K562 (cell line): ENCODE measurements around the gene DCLK2. TPM values are rescaled to one million over a fixed set of nuclear protein-coding genes. Genes with fewer than 3 reads are reported as not detected.
A peak's percentile ranks its signal among the peaks of the same experiment; 100 is the strongest.

Experiments
- ATAC-seq: fragments of 200-7000 bp; cut with Tn5 transposase; 3 replicates; pipeline ENCODE4 v1.9.1; 2020; ENCODE audit warnings: moderate library complexity
- BruUV-seq: library from RNA; stranded (reverse); fragments of 400-500 nt; replicated peaks from 2 replicates; lab custom pipeline; 2021; lab: Mats Ljungman, UMichigan
- CTCF ChIA-PET: fragments of 300-600 bp; formaldehyde crosslinking; extraction: SDS; loops from one replicate; lab custom pipeline; 2021; ENCODE audit warnings: low intra/inter-chr PET ratio; lab: Yijun Ruan, JAX
- POLR2A ChIA-PET: fragments of 300-600, 350-650 bp; sonication (Branson Sonifier 250); formaldehyde crosslinking; extraction: SDS; loops from one replicate; lab custom pipeline; 2021; ENCODE audit warnings: antibody characterized with exemption, inconsistent platforms; lab: Yijun Ruan, JAX
- DNase-seq, 4 experiments: peaks; one replicate each; pipeline versions ENCODE4 v3.0.0 to v3.0.0-alpha.2; 2011 to 2018; ENCODE audit warnings: low spot score in 3 of 4, mixed read lengths in 3 of 4; ENCODE audit errors: extremely low read depth in 1 of 4
- FAIRE-seq: peaks from 2 replicates; lab custom pipeline; 2011; peaks lifted over from hg19 to GRCh38; lab: Jason Lieb, UNC
- H2AFZ ChIP-seq: 2 replicates; pipeline ENCODE4 v1.6.0; 2011; ENCODE audit warnings: low read depth, low read length, control low read depth, inconsistent platforms
- H3K27ac ChIP-seq: fragments of 200-600 bp; 3 replicates; pipeline ENCODE4 v1.8.0; 2011; ENCODE audit warnings: low read depth, mild to moderate bottlenecking, control low read depth, inconsistent platforms, low read length, moderate library complexity, mixed read lengths; ENCODE audit errors: extremely low read depth
- H3K27me3 ChIP-seq, 2 experiments: fragments of 300-600 bp in 1 of 2; 2 replicates in 1 of 2; 3 replicates in 1 of 2; pipeline versions ENCODE4 v1.6.0 to v1.8.0; 2011; ENCODE audit warnings: inconsistent platforms in 2 of 2, low read length in 2 of 2, mild to moderate bottlenecking in 1 of 2, mixed read lengths in 1 of 2, moderate library complexity in 1 of 2; ENCODE audit not compliant: control insufficient read depth in 2 of 2, insufficient read depth in 2 of 2
- H3K36me3 ChIP-seq: fragments of 300-600 bp; 3 replicates; pipeline ENCODE4 v1.8.0; 2011; ENCODE audit warnings: mild to moderate bottlenecking, low read length, inconsistent platforms; ENCODE audit not compliant: control insufficient read depth, insufficient read depth
- H3K4me1 ChIP-seq, 2 experiments: fragments of 200-600 bp in 1 of 2; replicated peaks in 1 of 2; 2 replicates in 1 of 2; 3 replicates in 1 of 2; pipeline versions ENCODE4 v1.5.1 to v1.8.0; 2011; ENCODE audit warnings: inconsistent platforms in 2 of 2, low read length in 2 of 2, mild to moderate bottlenecking in 1 of 2, mixed read lengths in 1 of 2, moderate library complexity in 1 of 2; ENCODE audit not compliant: control insufficient read depth in 2 of 2, insufficient read depth in 2 of 2
- H3K4me2 ChIP-seq: 2 replicates; pipeline ENCODE4 v1.6.1; 2011; ENCODE audit warnings: low read length, control low read depth, inconsistent platforms, mixed read lengths; ENCODE audit not compliant: insufficient read depth
- H3K4me3 ChIP-seq: fragments of 200-600 bp; sonication (generic), shearing (Covaris generic); 2 replicates; pipeline ENCODE4 v1.5.1; 2016; ENCODE audit warnings: control low read depth, inconsistent platforms
- H3K79me2 ChIP-seq: fragments of 200-600 bp; 3 replicates; pipeline ENCODE4 v1.8.0; 2011; ENCODE audit warnings: low read length, inconsistent platforms; ENCODE audit not compliant: control insufficient read depth, insufficient read depth
- H3K9ac ChIP-seq, 2 experiments: 2 replicates each; pipeline versions ENCODE4 v1.6.0 to v1.6.1; 2011; ENCODE audit warnings: low read depth in 2 of 2, low read length in 2 of 2, control low read depth in 1 of 2, inconsistent platforms in 1 of 2, mild to moderate bottlenecking in 1 of 2, mixed read lengths in 1 of 2; ENCODE audit not compliant: insufficient read depth in 1 of 2
- H3K9me1 ChIP-seq: one replicate; pipeline ENCODE4 v1.6.0; 2011; ENCODE audit warnings: inconsistent platforms, mild to moderate bottlenecking, low read length, moderate library complexity; ENCODE audit not compliant: control insufficient read depth, insufficient read depth
- H3K9me3 ChIP-seq: replicated peaks from 2 replicates; pipeline ENCODE4 v1.5.1; 2011; ENCODE audit warnings: low read depth, low read length, inconsistent platforms; ENCODE audit not compliant: control insufficient read depth, insufficient read depth
- H4K20me1 ChIP-seq: replicated peaks from 2 replicates; pipeline ENCODE4 v1.6.1; 2011; ENCODE audit warnings: low read length, inconsistent platforms, mixed read lengths; ENCODE audit not compliant: control insufficient read depth, insufficient read depth
- BDP1 ChIP-seq: IDR thresholded peaks from 3 replicates; pipeline ENCODE4 v1.6.1; 2011; ENCODE audit not compliant: insufficient read length, insufficient read depth
- CTCF ChIP-seq, 3 experiments: IDR thresholded peaks in 2 of 3; conservative IDR thresholded peaks in 1 of 3; 2 replicates each; pipeline ENCODE4 v1.5.1; 2011 to 2012; ENCODE audit warnings: low read length in 3 of 3, mild to moderate bottlenecking in 3 of 3, control low read depth in 2 of 3, improper control_type of control experiment in 1 of 3, inconsistent platforms in 1 of 3, low read depth in 1 of 3, mixed read lengths in 1 of 3, moderate library complexity in 1 of 3; ENCODE audit not compliant: insufficient read depth in 2 of 3
- HMGXB4 ChIP-seq: sonication (generic); formaldehyde crosslinking; IDR thresholded peaks from 2 replicates; pipeline ENCODE4 v1.8.1; 2023; ENCODE audit warnings: mild to moderate bottlenecking, missing genetic modification reagents
- IFI16 ChIP-seq: fragments of 250-450 bp; sonication (Bioruptor Pico); IDR thresholded peaks from 2 replicates; pipeline ENCODE4 v2.1.2; 2022; ENCODE audit warnings: mild to moderate bottlenecking, inconsistent platforms
- NCOA4 ChIP-seq: fragments of 450-650 bp; IDR thresholded peaks from 2 replicates; pipeline ENCODE4 v1.6.1; 2018; ENCODE audit warnings: mild to moderate bottlenecking; ENCODE audit not compliant: partially characterized antibody
- NFRKB ChIP-seq: fragments of 450-650 bp; IDR thresholded peaks from 2 replicates; pipeline ENCODE4 v1.6.1; 2016; ENCODE audit warnings: low read depth
- NR3C1 ChIP-seq: sonication (generic); formaldehyde crosslinking; IDR thresholded peaks from 2 replicates; pipeline ENCODE4 v1.8.1; 2022; ENCODE audit warnings: missing genetic modification reagents
- SMAD2 ChIP-seq: fragments of 150-350 bp; IDR thresholded peaks from 2 replicates; pipeline ENCODE4 v1.6.1; 2014; ENCODE audit warnings: low read depth, mild to moderate bottlenecking, low read length
- SRF ChIP-seq, 2 experiments: fragments of 250-450, 450-650 bp in 1 of 2; sonication (Bioruptor Pico) in 1 of 2; sonication (generic) in 1 of 2; formaldehyde crosslinking; IDR thresholded peaks; 2 replicates each; pipeline versions ENCODE4 v1.5.0 to v1.5.1; 2020 to 2022; ENCODE audit warnings: mild to moderate bottlenecking in 1 of 2, missing genetic modification reagents in 1 of 2
- SRSF1 ChIP-seq: fragments of 200-400 bp; formaldehyde crosslinking; IDR thresholded peaks from 2 replicates; pipeline ENCODE4 v1.6.1; 2017; ENCODE audit warnings: mild to moderate bottlenecking, low read depth, low read length, moderate library complexity
- TAF1 ChIP-seq: IDR thresholded peaks from 2 replicates; pipeline ENCODE4 v1.6.1; 2011; ENCODE audit warnings: mild to moderate bottlenecking, low read length, moderate library complexity; ENCODE audit not compliant: insufficient read depth, control insufficient read depth, severe bottlenecking; ENCODE audit errors: extremely low read depth
- TARDBP ChIP-seq: fragments of 450-650 bp; IDR thresholded peaks from 2 replicates; pipeline ENCODE4 v1.6.1; 2016
- ZBED1 ChIP-seq: IDR thresholded peaks from 2 replicates; pipeline ENCODE4 v1.6.1; 2014
- ZNF124 ChIP-seq: sonication (generic); formaldehyde crosslinking; IDR thresholded peaks from 2 replicates; pipeline ENCODE4 v1.8.1; 2022; ENCODE audit warnings: missing genetic modification reagents
- ZNF146 ChIP-seq: IDR thresholded peaks from one replicate; pipeline ENCODE4 v1.6.1; 2018; ENCODE audit warnings: missing compliant biosample characterization; ENCODE audit not compliant: unreplicated experiment
- WGBS: fragments of 100-300 bp; shearing (Covaris generic); methylation state at CpG from one replicate; pipeline ENCODE4 v1.1.6; 2016; ENCODE audit warnings: low coverage, mixed read lengths; ENCODE audit not compliant: insufficient coverage; ENCODE audit errors: missing lambda C conversion rate; 5-methylcytosine and 5-hydroxymethylcytosine counted together
- in situ Hi-C: fragments of 300-500 bp; cut with MboI; formaldehyde crosslinking; loops from 4 replicates; pipeline ENCODE4 v1.15.0; 2018; ENCODE audit warnings: inconsistent platforms, mixed read lengths
- intact Hi-C: fragments of 100-400 bp; cut with micrococcal nuclease; formaldehyde crosslinking; loops from 2 replicates; pipeline ENCODE4 v1.14.2; 2022
- polyA plus RNA-seq, 8 experiments: library from polyadenylated mRNA; depleted of rRNA in 4 of 8; stranded (reverse) in 5 of 8; unstranded in 3 of 8; fragments of >200 nt; fragmentation: Nextera tagmentation in 2 of 8; fragmentation: Illumina TruSeq in 1 of 8; extraction: Ambion mirVana in 2 of 8; extraction: Trizol in 1 of 8; gene quantifications; 2 replicates each; pipeline versions ENCODE4 v1.2.1 to v1.2.3, GENCODE V29; 2011 to 2014; ENCODE audit warnings: inconsistent platforms in 1 of 8, missing spikeins in 1 of 8
- total RNA-seq, 7 experiments: library from RNA; depleted of rRNA in 6 of 7; stranded (reverse); fragments of >200 nt in 6 of 7; fragmentation: Illumina TruSeq in 2 of 7; extraction: Trizol in 2 of 7; gene quantifications; 2 replicates each; pipeline versions ENCODE4 v1.2.1 to v1.2.3, GENCODE V29; 2011 to 2021; ENCODE audit warnings: low replicate concordance in 1 of 7

DCLK2 gene
- total and polyA plus RNA-seq, 9 of the 15 experiments (the other 6 are each of a cell fraction or from before 2014, with no cell fraction given) = not detected

- no peak for TF ChIP-seq IFI16 (CRISPR knock-in tag)
- TF ChIP-seq NFRKB = no peak
- TF ChIP-seq TAF1 = no peak
- TF ChIP-seq SMAD2 = no peak
- no peak for TF ChIP-seq NCOA4
- no peak for TF ChIP-seq ZNF146 (CRISPR knock-in tag)
- TF ChIP-seq ZNF124 (CRISPR knock-in tag) = no peak
These were observed 156.0 kb downstream of the DCLK2 start (continued) for GRCh38 chr4:150234246-150234645.

- DNase-seq = no peak
- BruUV-seq = no TSS peak
- Histone ChIP-seq H3K36me3 (no peaks in the 10 kb centered on the region), H3K9me1 (no peaks in the 10 kb centered on the region), H3K4me3 (no peak overlapping the region), H3K27me3 (peaks cover 5 to 8% of the 10 kb centered on the region in 2 experiments; a peak in 3 of 5 replicates), H3K4me2 (no peak overlapping the region), H3K9me3 (no peaks in the 10 kb centered on the region), H3K9ac (no peak overlapping the region), H3K79me2 (no peaks in the 10 kb centered on the region), H2AFZ (no peak overlapping the region), H4K20me1 (no peaks in the 10 kb centered on the region), H3K4me1 (no peaks in the 10 kb centered on the region; a peak in 1 of 5 replicates), H3K27ac (no peak overlapping the region)
- ATAC-seq = 0 out of 3 replicates have a peak, but pooled peaks have one; percentile 36
- no peak for FAIRE-seq
- ChIA-PET POLR2A (no interaction called here), CTCF (interaction anchor here (0.5 kb wide), 1 partner anchor 249 kb away, joined by 6 read pairs; no protein-coding TSS in a partner anchor)
- 13% methylated on average over 5 of the region's 5 CpGs for WGBS
- intact Hi-C loops = no loop called here
- in situ Hi-C loops = no loop called here
- TF ChIP-seq CTCF (IDR thresholded peaks at IDR 0.05 in 2 of 3, conservative IDR thresholded peaks at IDR 0.05 in 1 of 3; ENCODE audit: insufficient read depth in 2 of 3, low read depth in 1 of 3, low read length in 3 of 3) (peak in 1 of 3 experiments; percentile 14; a peak in 1 of 6 replicates), NR3C1 (no peak), BDP1 (no peak), HMGXB4 (CRISPR knock-in tag) (no peak), SRF (CRISPR knock-in tag; IDR thresholded peaks at IDR 0.05) (no peak), ZBED1 (no peak), SRSF1 (no peak), TARDBP (no peak)
These were observed 157.1 kb downstream of the DCLK2 start for GRCh38 chr4:150235317-150235716.
